Activated naive CD8-positive, alpha-beta T cell treated with anti-CD3 and anti-CD28 coated beads, Interleukin-2, amount 50 U/mL, for 24 hours (primary cell): ENCODE results near the gene MFF.
"Not testable (repeated sequence)": the region's sequence is repeated elsewhere in the genome, so short reads cannot be mapped to it uniquely, and the experiment has no call there.

Source experiments
- ATAC-seq: fragments of 150-1000 bp; cut with Tn5 transposase; one replicate; pipeline ENCODE4 v1.10.0; 2021
- DNase-seq: peaks from one replicate; pipeline ENCODE4 v3.0.0; 2021
- H3K27ac Mint-ChIP-seq: one replicate; pipeline ENCODE4 v1.8.0; 2021; ENCODE audit warnings: mild to moderate bottlenecking, mixed read lengths
- H3K27me3 Mint-ChIP-seq: one replicate; pipeline ENCODE4 v1.8.0; 2021; ENCODE audit warnings: mixed read lengths
- H3K36me3 Mint-ChIP-seq: one replicate; pipeline ENCODE4 v1.8.0; 2021; ENCODE audit warnings: low read depth, mixed read lengths
- H3K4me1 Mint-ChIP-seq: one replicate; pipeline ENCODE4 v1.8.0; 2021; ENCODE audit warnings: mixed read lengths
- H3K4me3 Mint-ChIP-seq: one replicate; pipeline ENCODE4 v1.8.0; 2021; ENCODE audit warnings: mild to moderate bottlenecking, moderate library complexity, mixed read lengths
- H3K9me3 Mint-ChIP-seq: one replicate; pipeline ENCODE4 v1.8.0; 2021; ENCODE audit warnings: mixed read lengths

MFF gene

DNA sequence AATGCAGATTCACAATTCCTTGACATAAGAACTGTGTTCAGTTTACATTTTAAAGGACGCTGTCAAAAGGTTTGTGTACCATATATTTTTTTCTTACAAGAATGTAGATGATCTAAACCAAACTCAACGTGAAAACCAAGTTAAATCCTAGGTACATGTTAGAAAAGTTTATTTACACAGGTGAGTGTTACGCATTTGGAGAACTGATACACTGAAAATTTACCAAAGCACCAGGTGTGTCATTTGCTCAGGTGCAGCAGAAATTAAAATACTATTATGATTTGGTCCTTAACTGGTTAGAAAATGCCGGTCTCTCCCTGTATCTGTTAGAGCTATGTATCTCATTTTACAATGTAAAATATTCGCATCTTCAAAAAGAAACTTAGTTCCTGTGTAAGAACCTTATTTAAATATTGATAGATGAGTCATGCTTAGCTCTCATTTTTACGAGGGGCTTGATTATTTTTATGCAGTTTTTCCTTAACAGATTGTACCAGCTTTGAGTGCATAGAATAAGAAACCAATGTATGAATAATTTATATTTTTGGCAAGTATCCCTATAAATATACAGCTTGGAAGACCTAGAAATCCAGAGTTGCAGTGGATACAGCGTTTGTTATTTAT, 25.1 kb downstream of the MFF start:
- DNase-seq = no peak
- Mint-ChIP-seq H3K4me1 (peaks cover 21% of the 10 kb centered on the region), H3K9me3 (no peaks in the 10 kb centered on the region), H3K36me3 (peaks cover 4% of the 10 kb centered on the region), H3K27ac (no peak overlapping the region), H3K27me3 (no peaks in the 10 kb centered on the region), H3K4me3 (no peak overlapping the region)
- no peak for ATAC-seq

DNA sequence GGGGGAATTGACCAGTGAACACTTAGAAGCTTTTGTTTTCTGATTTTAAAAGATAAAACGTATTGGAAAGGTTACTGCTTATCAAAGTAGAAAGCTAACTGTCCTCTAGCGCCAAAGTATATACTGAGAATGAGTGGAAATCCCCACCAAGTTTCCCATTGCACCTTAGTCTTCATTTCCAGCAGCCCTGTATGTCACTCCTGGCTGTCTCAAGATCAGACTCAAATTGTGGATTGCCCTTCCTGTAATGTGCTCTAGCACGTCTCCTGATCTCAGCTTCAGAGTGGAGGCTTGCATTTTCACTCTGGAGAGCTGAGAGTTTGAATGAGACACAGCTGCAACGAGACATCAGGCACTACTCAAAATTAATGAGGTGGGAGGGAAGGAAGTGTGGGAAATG, 26.6 kb downstream of the MFF start:
- no peak for DNase-seq
- Mint-ChIP-seq H3K4me3 (no peak overlapping the region), H3K4me1 (peaks cover 21% of the 10 kb centered on the region), H3K36me3 (peaks cover 5% of the 10 kb centered on the region), H3K27ac (peak overlapping the region; percentile 56), H3K9me3 (no peaks in the 10 kb centered on the region), H3K27me3 (no peaks in the 10 kb centered on the region)
- ATAC-seq = peak; percentile 86

DNA sequence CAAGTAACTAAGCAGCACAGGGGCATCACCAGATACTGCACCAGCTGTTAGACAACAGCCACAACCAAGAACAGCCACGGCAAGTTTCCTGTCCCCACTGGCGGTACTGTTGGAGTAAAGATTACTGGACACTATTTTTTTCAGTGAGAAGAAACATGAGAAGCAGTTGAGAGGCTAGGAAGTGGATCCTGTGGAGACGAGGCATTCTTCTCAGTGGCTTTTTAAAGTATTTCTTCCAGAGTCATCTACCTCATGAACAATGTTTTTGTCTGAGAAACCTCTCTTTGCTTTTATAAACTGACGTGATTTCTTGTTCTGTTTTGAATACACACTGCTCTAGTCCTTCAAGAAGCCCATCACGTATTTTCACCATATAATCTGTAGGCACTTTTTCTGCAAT, 35.3 kb downstream of the MFF start:
- H3K27ac Mint-ChIP-seq = no peak overlapping the region
- peaks cover 16% of the 10 kb centered on the region for H3K36me3 Mint-ChIP-seq
- no peak overlapping the region for H3K4me3 Mint-ChIP-seq
- no peaks in the 10 kb centered on the region for H3K27me3 Mint-ChIP-seq
- no peak for ATAC-seq
- DNase-seq = no peak
- H3K4me1 Mint-ChIP-seq = no peaks in the 10 kb centered on the region
- H3K9me3 Mint-ChIP-seq = no peaks in the 10 kb centered on the region

DNA sequence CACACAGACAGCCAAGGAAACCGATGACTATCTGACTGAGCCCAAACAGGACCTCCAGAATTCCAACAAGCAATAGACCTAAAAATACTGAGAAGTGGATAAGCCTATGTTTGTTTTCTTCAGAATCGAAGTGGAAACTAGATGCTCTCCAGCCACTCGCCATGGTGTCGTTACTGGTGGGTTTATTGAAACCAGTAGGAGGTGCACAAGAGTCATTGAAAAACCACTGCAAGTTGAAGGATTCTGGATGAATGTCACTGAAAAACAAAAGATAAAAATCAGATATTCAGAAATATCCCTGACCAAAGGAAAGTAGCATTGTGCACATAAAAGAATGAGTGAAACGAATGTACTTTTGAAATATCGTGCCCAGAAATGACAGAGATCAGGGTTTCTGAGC, 38.7 kb downstream of the MFF start:
- H3K36me3 Mint-ChIP-seq = peaks cover 3% of the 10 kb centered on the region
- H3K4me3 Mint-ChIP-seq = no peak overlapping the region
- H3K4me1 Mint-ChIP-seq = peaks cover 5% of the 10 kb centered on the region
- no peaks in the 10 kb centered on the region for H3K27me3 Mint-ChIP-seq
- no peak overlapping the region for H3K27ac Mint-ChIP-seq
- no peak for ATAC-seq
- DNase-seq = no peak
- no peaks in the 10 kb centered on the region for H3K9me3 Mint-ChIP-seq

DNA sequence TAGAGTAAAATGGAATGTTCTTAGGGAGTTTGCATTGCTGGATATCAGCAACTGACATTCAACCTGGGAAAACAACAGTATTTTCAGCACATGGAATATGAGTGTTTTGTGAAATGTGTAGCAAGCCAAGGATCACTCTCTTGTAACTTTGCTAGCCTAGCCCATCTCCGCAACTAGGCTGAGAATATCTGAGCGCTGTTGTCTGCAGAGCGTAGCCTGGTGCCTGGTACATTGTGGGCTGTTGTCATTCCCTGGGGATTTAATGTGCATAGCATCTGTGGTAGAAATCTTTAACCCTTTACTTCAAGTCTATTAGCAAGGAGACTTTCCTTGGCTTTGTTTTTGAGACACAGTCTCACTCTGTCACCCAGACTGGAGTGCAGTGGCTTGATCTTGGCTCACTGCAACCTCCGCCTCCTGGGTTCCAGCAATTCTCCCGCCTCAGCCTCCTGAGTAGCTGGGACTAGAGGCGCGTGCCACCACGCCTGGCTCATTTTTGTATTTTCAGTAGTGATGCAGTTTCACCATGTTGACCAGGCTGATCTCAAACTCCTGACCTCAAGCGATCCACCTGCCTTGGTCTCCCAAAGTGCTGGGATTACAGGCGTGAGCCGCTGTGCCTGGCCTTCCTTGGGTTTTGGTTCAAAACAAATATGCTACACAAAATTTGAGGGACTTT, 39.7 kb downstream of the MFF start:
- not testable (repeated sequence) for DNase-seq, H3K36me3 Mint-ChIP-seq, H3K4me3 Mint-ChIP-seq, H3K27me3 Mint-ChIP-seq, H3K27ac Mint-ChIP-seq, H3K4me1 Mint-ChIP-seq, H3K9me3 Mint-ChIP-seq, ATAC-seq

DNA sequence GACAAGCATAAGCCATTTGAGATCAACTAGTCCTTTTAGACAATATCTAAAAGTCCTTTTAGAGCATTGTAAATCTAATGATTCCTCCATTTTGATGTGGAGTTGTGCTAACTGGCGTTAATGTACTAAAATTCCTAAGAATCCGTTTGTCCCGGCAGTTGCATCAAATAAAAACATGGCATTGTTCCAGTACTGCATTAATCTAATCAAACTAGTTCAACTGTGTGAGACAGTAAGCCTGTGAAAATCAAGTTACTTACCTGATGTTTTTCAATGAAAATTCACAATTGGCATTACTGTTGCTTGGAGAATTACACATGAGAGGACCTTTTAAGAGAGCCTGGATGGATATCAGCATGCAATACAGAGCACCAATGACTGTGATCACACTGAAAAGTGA, 40.8 kb downstream of the MFF start:
- ATAC-seq (no peak), DNase-seq (no peak)
- Mint-ChIP-seq H3K27me3 (no peaks in the 10 kb centered on the region), H3K4me3 (no peak overlapping the region), H3K4me1 (peaks cover 7% of the 10 kb centered on the region), H3K9me3 (no peaks in the 10 kb centered on the region), H3K36me3 (no peaks in the 10 kb centered on the region), H3K27ac (no peak overlapping the region)

DNA sequence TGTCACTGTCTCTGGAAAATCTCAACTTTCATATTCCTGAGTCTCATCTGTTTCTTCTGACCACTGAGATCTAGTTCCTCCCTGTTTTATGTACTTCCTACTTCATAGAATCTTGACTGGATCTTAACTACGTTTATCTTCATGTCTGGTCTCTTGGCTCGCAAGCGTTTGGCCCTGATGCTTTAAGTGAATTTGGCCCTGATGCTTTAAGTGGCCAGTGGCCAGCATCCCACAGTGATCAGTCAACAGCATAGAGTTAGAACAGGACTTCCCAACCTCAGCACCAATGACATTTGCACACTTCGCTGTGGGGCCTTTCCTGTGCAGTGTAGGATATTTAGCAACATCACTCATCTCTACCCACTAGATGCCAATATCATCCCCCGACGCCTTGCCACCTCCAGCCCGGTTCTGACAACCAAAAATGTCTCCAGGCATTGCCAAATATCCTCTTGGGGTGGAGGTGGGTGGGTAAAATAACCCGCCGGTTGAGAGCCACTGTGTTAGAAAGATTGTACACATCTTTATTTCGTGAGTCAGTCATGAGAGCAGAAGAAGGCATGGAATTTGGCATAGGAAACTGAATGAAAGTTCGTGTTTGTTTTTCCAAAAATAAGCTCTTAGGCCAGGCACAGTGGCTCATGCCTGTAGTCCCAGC, 41.8 kb downstream of the MFF start:
- DNase-seq (no peak), ATAC-seq (no peak)
- Mint-ChIP-seq H3K36me3 (no peaks in the 10 kb centered on the region), H3K4me3 (no peak overlapping the region), H3K27me3 (no peaks in the 10 kb centered on the region), H3K4me1 (peaks cover 13% of the 10 kb centered on the region), H3K9me3 (no peaks in the 10 kb centered on the region), H3K27ac (no peak overlapping the region)

DNA sequence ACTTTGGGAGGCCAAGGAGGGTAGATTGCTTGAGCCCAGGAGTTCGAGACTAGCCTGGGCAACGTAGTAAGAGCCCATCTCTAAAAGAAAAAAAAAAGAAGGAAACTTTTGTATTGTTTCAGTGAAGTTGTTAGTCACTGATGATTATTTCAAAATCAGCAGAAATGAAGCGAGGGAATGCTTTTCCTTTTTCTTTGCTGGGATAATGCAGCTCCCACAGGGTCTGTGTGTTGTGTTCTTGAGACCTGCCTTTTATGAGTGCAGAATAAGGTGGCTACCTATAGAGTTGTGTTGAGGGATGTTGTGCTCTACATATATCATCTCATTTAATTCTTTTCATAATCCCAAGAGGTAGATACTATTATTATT, 42.4 kb downstream of the MFF start:
- DNase-seq (no peak), ATAC-seq (no peak)
- H3K9me3 Mint-ChIP-seq = no peaks in the 10 kb centered on the region
- no peak overlapping the region for H3K27ac Mint-ChIP-seq
- H3K4me1 Mint-ChIP-seq = peaks cover 13% of the 10 kb centered on the region
- H3K36me3 Mint-ChIP-seq = no peaks in the 10 kb centered on the region
- no peak overlapping the region for H3K4me3 Mint-ChIP-seq
- H3K27me3 Mint-ChIP-seq = no peaks in the 10 kb centered on the region

DNA sequence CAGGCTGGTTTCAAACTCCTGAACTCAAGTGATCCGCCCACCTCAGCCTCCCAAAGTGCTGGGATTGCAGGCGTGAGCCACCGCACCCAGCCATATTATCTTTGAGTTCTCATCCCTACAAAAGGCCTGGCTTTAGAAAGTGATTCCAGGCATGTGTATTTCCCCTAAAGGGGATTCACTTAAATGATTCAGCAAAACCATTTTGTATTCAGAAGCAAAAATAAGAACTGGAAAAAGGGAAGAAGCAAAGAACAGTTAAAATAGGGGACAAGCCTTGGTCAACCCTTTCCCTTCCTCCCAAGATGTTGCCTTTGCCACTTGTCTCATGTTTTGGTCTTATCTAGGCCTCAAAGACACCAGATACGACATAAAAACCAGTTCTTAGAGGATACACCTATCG, 43.5 kb downstream of the MFF start:
- H3K4me3 Mint-ChIP-seq = no peak overlapping the region
- H3K4me1 Mint-ChIP-seq = peaks cover 13% of the 10 kb centered on the region
- no peaks in the 10 kb centered on the region for H3K27me3 Mint-ChIP-seq
- no peak for ATAC-seq
- no peak for DNase-seq
- H3K27ac Mint-ChIP-seq = no peak overlapping the region
- H3K36me3 Mint-ChIP-seq = no peaks in the 10 kb centered on the region
- no peaks in the 10 kb centered on the region for H3K9me3 Mint-ChIP-seq

DNA sequence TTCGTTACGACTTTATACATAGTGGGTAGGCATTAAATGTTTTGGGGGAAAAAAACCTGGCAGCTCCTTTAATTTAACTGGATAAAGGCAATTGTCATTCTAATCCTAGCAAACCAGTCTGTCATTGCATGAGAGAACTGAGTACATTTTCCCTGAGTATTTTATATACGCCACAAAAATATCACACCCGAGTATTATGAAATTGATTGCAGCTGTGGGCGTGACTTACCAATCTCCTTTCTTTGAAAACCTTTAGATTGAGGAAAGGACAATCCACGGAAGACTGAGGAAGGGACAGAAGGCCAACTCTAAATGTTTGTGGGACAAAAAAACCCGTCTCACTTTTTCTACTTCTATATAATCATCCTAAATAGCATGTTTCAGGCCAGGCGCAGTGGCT, 45.0 kb downstream of the MFF start:
- Mint-ChIP-seq H3K27me3 (no peaks in the 10 kb centered on the region), H3K36me3 (no peaks in the 10 kb centered on the region), H3K27ac (no peak overlapping the region), H3K9me3 (no peaks in the 10 kb centered on the region), H3K4me1 (peaks cover 21% of the 10 kb centered on the region), H3K4me3 (no peak overlapping the region)
- DNase-seq = no peak
- no peak for ATAC-seq

DNA sequence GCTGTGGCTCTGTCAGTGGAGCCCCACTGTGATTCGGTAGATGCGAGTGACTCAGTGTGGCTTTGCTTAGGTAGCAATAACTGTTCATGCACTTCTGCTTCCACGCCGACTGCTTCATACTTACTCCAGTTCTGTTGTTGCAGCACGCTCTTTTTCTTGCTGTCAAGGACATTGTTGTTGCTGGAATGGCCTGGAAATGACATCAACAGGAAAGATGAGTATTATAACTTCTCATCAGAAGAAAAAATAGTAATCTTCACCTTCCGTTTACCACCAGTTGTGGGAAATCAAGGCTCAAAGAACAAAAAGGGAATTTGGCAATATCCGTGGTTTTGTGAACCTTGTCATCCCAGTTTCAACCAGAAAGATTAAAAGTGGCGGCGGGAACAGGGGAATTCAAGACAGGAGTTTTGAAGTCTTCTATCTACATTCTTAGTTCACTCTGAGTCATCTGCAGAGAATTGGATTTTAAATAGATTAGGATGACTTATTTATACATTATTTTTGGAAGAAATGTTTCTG, 45.8 kb downstream of the MFF start:
- ATAC-seq (no peak), DNase-seq (no peak)
- Mint-ChIP-seq H3K27me3 (no peaks in the 10 kb centered on the region), H3K27ac (no peak overlapping the region), H3K4me3 (no peak overlapping the region), H3K4me1 (peaks cover 22% of the 10 kb centered on the region), H3K36me3 (no peaks in the 10 kb centered on the region), H3K9me3 (no peaks in the 10 kb centered on the region)

DNA sequence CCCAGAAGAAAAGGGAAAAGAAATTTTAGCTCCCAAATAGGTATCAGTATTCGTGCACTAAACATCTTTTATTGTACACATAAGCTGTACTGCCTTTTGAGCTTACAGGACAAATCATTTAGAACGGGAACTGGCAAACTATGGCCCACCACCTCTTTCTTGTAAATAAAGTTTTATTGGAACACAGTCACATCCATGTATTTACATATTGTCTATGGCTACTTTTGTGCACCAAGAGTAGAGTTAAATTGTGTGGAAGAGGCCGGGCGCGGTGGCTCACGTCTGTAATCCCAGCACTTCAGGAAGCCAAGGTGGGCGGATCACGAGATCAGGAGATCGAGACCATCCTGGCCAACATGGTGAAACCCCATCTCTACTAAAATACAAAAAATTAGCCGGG, 48.3 kb downstream of the MFF start:
- DNase-seq (no peak), ATAC-seq (no peak)
- no peaks in the 10 kb centered on the region for H3K9me3 Mint-ChIP-seq
- no peak overlapping the region for H3K4me3 Mint-ChIP-seq
- no peak overlapping the region for H3K27ac Mint-ChIP-seq
- no peaks in the 10 kb centered on the region for H3K36me3 Mint-ChIP-seq
- peaks cover 19% of the 10 kb centered on the region for H3K4me1 Mint-ChIP-seq
- no peaks in the 10 kb centered on the region for H3K27me3 Mint-ChIP-seq

DNA sequence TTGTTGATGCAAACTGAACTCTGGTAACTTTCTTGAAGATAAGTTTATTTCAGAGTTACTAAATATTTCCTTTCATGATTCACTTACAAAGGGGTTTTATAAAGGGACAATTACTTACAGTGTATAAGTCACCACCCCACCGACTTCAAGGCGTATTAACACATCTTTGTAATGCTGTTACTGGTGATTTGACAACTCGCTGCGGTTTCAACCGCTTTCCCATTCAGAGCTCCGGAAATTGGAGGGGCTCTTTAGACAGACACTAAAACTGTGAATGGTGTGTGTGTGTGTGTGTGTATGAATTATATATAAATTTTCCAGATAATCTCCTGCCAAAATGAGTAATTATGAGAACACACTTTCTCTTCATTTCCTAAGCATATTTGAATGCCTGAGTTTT, 49.1 kb downstream of the MFF start:
- peak; percentile 31 for DNase-seq

DNA sequence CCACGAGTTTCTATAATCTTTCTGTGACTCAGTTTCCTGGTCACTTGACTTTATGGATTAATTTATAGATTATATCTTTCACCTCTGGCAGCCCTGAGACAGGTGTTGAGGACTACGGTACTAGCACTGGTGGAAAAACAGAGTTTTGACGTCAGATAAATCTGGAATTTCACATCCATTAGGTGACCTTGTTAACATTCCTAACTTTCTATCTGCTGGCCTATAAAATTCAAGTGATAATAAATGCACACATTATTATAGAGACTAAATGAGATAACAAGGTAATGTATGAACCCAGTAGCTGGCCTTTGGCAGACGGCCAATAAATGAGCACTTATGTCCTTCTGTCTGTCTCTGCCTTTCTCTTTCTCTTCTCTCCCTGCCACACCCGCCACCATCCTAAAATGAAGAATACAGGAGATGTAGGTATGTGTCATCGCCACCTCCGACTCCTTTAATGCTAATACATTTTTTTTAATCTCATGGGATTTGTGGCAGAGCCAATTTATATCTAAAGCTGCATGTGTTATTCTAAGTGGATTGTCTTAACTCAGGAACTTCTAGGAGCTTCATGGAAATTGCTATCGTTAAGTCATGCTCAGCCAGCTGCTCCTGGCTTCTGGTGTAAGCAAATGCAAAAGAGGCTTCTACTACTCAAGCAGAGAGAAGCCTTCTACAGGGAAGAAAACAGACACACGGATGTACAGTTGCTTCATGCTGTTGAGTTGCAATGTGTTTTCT, 51.8 kb downstream of the MFF start:
- Mint-ChIP-seq H3K27me3 (no peaks in the 10 kb centered on the region), H3K36me3 (peaks cover under 1% of the 10 kb centered on the region), H3K4me1 (peaks cover 15% of the 10 kb centered on the region), H3K27ac (no peak overlapping the region), H3K9me3 (peaks cover 4% of the 10 kb centered on the region), H3K4me3 (no peak overlapping the region)
- DNase-seq = no peak
- ATAC-seq = no peak

More for the DNA sequence above, 49.1 kb downstream of the MFF start:
- Mint-ChIP-seq H3K27ac (peak overlapping the region; percentile 80), H3K9me3 (no peaks in the 10 kb centered on the region), H3K4me3 (no peak overlapping the region), H3K27me3 (no peaks in the 10 kb centered on the region), H3K4me1 (peaks cover 19% of the 10 kb centered on the region), H3K36me3 (no peaks in the 10 kb centered on the region)
- ATAC-seq = peak; percentile 96
